GM23338 (cell line): ENCODE results near the gene HSPG2. TPM values are rescaled to one million over a fixed set of nuclear protein-coding genes. Genes with fewer than 3 reads are reported as not detected.

Experiments used
- ATAC-seq: fragments of 200-7000 bp; cut with Tn5 transposase; 3 replicates; pipeline ENCODE4 v1.9.1; 2020
- DNase-seq: peaks from one replicate; pipeline ENCODE4 v3.0.0-alpha.2; 2015; ENCODE audit warnings: low spot score
- H2AFZ ChIP-seq: fragments of 200-600 bp; sonication (generic); 2 replicates; pipeline ENCODE4 v1.8.0; 2016; ENCODE audit warnings: antibody characterized with exemption, mild to moderate bottlenecking, moderate library complexity
- H3F3A ChIP-seq: fragments of 200-600 bp; sonication (generic); replicated peaks from 2 replicates; pipeline ENCODE4 v1.8.0; 2017; ENCODE audit warnings: antibody characterized with exemption, mixed run types, low read depth
- H3K27ac ChIP-seq: fragments of 200-600 bp; sonication (generic); 2 replicates; pipeline ENCODE4 v1.6.1; 2016; ENCODE audit warnings: low read depth
- H3K27me3 ChIP-seq: fragments of 200-600 bp; sonication (generic); 2 replicates; pipeline ENCODE4 v1.8.0; 2016; ENCODE audit warnings: mild to moderate bottlenecking, mixed run types, moderate library complexity; ENCODE audit not compliant: insufficient read depth
- H3K36me3 ChIP-seq: fragments of 200-600 bp; sonication (generic); 2 replicates; pipeline ENCODE4 v1.8.0; 2016; ENCODE audit warnings: mild to moderate bottlenecking; ENCODE audit not compliant: insufficient read depth
- H3K4me1 ChIP-seq: fragments of 200-600 bp; sonication (generic); 2 replicates; pipeline ENCODE4 v1.8.0; 2016; ENCODE audit warnings: mild to moderate bottlenecking, moderate library complexity; ENCODE audit not compliant: insufficient read depth
- H3K4me2 ChIP-seq: fragments of 200-600 bp; sonication (generic); 2 replicates; pipeline ENCODE4 v1.7.1; 2017; ENCODE audit warnings: mixed run types
- H3K4me3 ChIP-seq: fragments of 200-600 bp; sonication (generic); 2 replicates; pipeline ENCODE4 v1.6.1; 2016; ENCODE audit warnings: mixed run types
- H3K79me2 ChIP-seq: fragments of 200-600 bp; sonication (generic); replicated peaks from 2 replicates; pipeline ENCODE4 v1.8.0; 2017; ENCODE audit warnings: mild to moderate bottlenecking; ENCODE audit not compliant: insufficient read depth
- H3K9me2 ChIP-seq: fragments of 200-600 bp; sonication (generic); 2 replicates; pipeline ENCODE4 v1.8.0; 2017; ENCODE audit not compliant: insufficient read depth
- H4K20me1 ChIP-seq: fragments of 200-600 bp; sonication (generic); replicated peaks from 2 replicates; pipeline ENCODE4 v1.8.0; 2017; ENCODE audit warnings: mild to moderate bottlenecking; ENCODE audit not compliant: insufficient read depth
- H3K27ac Mint-ChIP-seq: 2 replicates; pipeline ENCODE4 v1.8.0; 2020; ENCODE audit warnings: inconsistent platforms, mild to moderate bottlenecking, moderate library complexity, mixed read lengths
- H3K27me3 Mint-ChIP-seq: 3 replicates; pipeline ENCODE4 v1.8.0; 2022; ENCODE audit warnings: low read depth, mild to moderate bottlenecking, moderate library complexity, mixed read lengths, inconsistent platforms; ENCODE audit not compliant: insufficient read depth, poor library complexity
- H3K36me3 Mint-ChIP-seq: 3 replicates; pipeline ENCODE4 v1.8.0; 2021; ENCODE audit warnings: low read depth, mild to moderate bottlenecking, inconsistent platforms, moderate library complexity, mixed read lengths
- H3K4me1 Mint-ChIP-seq: 3 replicates; pipeline ENCODE4 v1.8.0; 2020; ENCODE audit warnings: mild to moderate bottlenecking, inconsistent platforms, mixed read lengths
- H3K4me3 Mint-ChIP-seq: 3 replicates; pipeline ENCODE4 v1.8.0; 2021; ENCODE audit warnings: moderate library complexity, mild to moderate bottlenecking, inconsistent platforms, mixed read lengths
- H3K9me3 Mint-ChIP-seq: 3 replicates; pipeline ENCODE4 v1.8.0; 2020; ENCODE audit warnings: moderate library complexity, mild to moderate bottlenecking, inconsistent platforms, mixed read lengths
- EZH2 ChIP-seq: fragments of 200-600 bp; sonication (generic); IDR thresholded peaks from one replicate; pipeline ENCODE4 v1.8.0; 2017; ENCODE audit warnings: antibody characterized with exemption, mild to moderate bottlenecking, low read depth; ENCODE audit not compliant: unreplicated experiment
- EZH2phosphoT487 ChIP-seq: fragments of 200-600 bp; sonication (generic); IDR thresholded peaks from one replicate; pipeline ENCODE4 v1.8.1; 2018; ENCODE audit warnings: antibody characterized with exemption; ENCODE audit not compliant: unreplicated experiment
- JUNB ChIP-seq: IDR thresholded peaks from one replicate; pipeline ENCODE4 v1.6.1; 2016; ENCODE audit warnings: antibody characterized with exemption; ENCODE audit not compliant: unreplicated experiment
- NANOG ChIP-seq: IDR thresholded peaks from 2 replicates; pipeline ENCODE4 v1.6.1; 2016; ENCODE audit warnings: antibody characterized with exemption, borderline replicate concordance
- POLR2AphosphoS5 ChIP-seq: IDR thresholded peaks from 2 replicates; pipeline ENCODE4 v1.6.1; 2016; ENCODE audit warnings: antibody characterized with exemption, low read depth
- STAT1 ChIP-seq: IDR thresholded peaks from one replicate; pipeline ENCODE4 v1.6.1; 2016; ENCODE audit warnings: antibody characterized with exemption; ENCODE audit not compliant: unreplicated experiment
- ZNF331 ChIP-seq: fragments of 250-450 bp; sonication (Bioruptor Pico); IDR thresholded peaks from 2 replicates; pipeline ENCODE4 v1.5.0; 2020; ENCODE audit warnings: low read depth, mild to moderate bottlenecking, moderate library complexity
- polyA plus RNA-seq: library from polyadenylated mRNA; unstranded; fragments of >200 nt; fragmentation: Nextera tagmentation; extraction: Ambion mirVana; gene quantifications from 2 replicates; pipeline ENCODE4 v1.2.1, GENCODE V29; 2016
- total RNA-seq: library from RNA; depleted of rRNA; stranded (reverse); fragments of >200 nt; shearing (Covaris generic); gene quantifications from 2 replicates; pipeline ENCODE4 v1.2.3, GENCODE V29; 2014
- TF ChIP-seq, protein P1 (sequence below): fragments of 250-450 bp; sonication (Bioruptor Pico); IDR thresholded peaks from 2 replicates; pipeline ENCODE4 v1.5.0; 2020; ENCODE audit warnings: mild to moderate bottlenecking, moderate library complexity
- TF ChIP-seq, protein P2 (sequence below): IDR thresholded peaks from one replicate; pipeline ENCODE4 v1.6.1; 2018; ENCODE audit warnings: antibody characterized with exemption; ENCODE audit not compliant: unreplicated experiment
- TF ChIP-seq, protein P3 (sequence below): IDR thresholded peaks from 2 replicates; pipeline ENCODE4 v1.6.1; 2016; ENCODE audit warnings: antibody characterized with exemption

The HSPG2 gene
- total and polyA plus RNA-seq, 2 experiments from 2014 or later = 14.9 to 70.8 TPM

DNA sequence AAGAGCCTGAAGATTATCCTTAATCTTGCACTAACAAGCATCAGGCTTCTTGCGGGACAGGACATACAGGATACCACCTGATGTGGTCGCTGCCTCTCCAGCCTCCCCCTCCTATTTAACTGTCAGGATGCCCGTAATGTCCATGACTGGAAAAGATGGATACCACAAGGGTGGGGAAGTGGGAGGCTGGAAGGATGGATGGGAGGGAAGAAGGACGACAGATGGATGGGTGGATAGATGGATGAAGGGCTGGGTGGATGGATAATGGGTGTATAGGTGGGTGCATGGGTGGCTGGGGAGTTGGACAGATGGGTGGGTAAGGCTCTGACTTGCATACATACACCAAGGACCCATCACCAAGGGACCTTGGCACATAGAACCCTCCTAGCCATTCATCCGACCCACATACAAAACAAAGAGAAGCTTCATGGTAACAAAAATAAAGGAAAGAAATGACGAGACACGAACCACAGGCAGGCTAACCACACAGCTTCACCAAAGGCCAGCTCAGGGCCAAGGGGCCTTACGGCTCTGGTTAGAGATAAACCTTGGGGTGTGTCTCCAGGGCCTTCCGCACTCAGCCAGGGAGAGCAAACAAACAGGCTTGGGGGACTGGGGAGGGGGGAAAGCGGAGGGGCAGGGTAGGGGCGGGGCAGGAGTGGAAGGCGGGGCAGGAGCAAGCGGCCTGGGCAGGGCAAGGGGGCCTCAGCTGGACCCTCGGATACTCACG lies 50.5 kb downstream of the HSPG2 start:
- peaks cover 14% of the 10 kb centered on the region for H3K27me3 Mint-ChIP-seq
- Histone ChIP-seq H3K36me3 (no peaks in the 10 kb centered on the region; the same call in 1 of the 2 replicates), H2AFZ (no peak overlapping the region), H3K79me2 (no peaks in the 10 kb centered on the region), H3K4me3 (no peak overlapping the region), H3K27ac (no peak overlapping the region), H3F3A (no peaks in the 10 kb centered on the region), H4K20me1 (no peaks in the 10 kb centered on the region; the same call in 1 of the 2 replicates), H3K4me2 (no peak overlapping the region), H3K27me3 (no peaks in the 10 kb centered on the region), H3K9me2 (no peaks in the 10 kb centered on the region), H3K4me1 (no peaks in the 10 kb centered on the region)
- TF ChIP-seq, protein P1, sequence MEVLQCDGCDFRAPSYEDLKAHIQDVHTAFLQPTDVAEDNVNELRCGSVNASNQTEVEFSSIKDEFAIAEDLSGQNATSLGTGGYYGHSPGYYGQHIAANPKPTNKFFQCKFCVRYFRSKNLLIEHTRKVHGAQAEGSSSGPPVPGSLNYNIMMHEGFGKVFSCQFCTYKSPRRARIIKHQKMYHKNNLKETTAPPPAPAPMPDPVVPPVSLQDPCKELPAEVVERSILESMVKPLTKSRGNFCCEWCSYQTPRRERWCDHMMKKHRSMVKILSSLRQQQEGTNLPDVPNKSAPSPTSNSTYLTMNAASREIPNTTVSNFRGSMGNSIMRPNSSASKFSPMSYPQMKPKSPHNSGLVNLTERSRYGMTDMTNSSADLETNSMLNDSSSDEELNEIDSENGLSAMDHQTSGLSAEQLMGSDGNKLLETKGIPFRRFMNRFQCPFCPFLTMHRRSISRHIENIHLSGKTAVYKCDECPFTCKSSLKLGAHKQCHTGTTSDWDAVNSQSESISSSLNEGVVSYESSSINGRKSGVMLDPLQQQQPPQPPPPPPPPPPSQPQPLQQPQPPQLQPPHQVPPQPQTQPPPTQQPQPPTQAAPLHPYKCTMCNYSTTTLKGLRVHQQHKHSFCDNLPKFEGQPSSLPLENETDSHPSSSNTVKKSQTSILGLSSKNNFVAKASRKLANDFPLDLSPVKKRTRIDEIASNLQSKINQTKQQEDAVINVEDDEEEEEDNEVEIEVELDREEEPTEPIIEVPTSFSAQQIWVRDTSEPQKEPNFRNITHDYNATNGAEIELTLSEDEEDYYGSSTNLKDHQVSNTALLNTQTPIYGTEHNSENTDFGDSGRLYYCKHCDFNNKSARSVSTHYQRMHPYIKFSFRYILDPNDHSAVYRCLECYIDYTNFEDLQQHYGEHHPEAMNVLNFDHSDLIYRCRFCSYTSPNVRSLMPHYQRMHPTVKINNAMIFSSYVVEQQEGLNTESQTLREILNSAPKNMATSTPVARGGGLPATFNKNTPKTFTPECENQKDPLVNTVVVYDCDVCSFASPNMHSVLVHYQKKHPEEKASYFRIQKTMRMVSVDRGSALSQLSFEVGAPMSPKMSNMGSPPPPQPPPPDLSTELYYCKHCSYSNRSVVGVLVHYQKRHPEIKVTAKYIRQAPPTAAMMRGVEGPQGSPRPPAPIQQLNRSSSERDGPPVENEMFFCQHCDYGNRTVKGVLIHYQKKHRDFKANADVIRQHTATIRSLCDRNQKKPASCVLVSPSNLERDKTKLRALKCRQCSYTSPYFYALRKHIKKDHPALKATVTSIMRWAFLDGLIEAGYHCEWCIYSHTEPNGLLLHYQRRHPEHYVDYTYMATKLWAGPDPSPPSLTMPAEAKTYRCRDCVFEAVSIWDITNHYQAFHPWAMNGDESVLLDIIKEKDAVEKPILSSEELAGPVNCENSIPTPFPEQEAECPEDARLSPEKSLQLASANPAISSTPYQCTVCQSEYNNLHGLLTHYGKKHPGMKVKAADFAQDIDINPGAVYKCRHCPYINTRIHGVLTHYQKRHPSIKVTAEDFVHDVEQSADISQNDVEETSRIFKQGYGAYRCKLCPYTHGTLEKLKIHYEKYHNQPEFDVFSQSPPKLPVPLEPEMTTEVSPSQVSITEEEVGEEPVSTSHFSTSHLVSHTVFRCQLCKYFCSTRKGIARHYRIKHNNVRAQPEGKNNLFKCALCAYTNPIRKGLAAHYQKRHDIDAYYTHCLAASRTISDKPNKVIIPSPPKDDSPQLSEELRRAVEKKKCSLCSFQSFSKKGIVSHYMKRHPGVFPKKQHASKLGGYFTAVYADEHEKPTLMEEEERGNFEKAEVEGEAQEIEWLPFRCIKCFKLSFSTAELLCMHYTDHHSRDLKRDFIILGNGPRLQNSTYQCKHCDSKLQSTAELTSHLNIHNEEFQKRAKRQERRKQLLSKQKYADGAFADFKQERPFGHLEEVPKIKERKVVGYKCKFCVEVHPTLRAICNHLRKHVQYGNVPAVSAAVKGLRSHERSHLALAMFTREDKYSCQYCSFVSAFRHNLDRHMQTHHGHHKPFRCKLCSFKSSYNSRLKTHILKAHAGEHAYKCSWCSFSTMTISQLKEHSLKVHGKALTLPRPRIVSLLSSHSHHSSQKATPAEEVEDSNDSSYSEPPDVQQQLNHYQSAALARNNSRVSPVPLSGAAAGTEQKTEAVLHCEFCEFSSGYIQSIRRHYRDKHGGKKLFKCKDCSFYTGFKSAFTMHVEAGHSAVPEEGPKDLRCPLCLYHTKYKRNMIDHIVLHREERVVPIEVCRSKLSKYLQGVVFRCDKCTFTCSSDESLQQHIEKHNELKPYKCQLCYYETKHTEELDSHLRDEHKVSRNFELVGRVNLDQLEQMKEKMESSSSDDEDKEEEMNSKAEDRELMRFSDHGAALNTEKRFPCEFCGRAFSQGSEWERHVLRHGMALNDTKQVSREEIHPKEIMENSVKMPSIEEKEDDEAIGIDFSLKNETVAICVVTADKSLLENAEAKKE = no peak
- TF ChIP-seq POLR2AphosphoS5 (no peak), NANOG (no peak), ZNF331 (CRISPR knock-in tag) (no peak), EZH2 (no peak), EZH2phosphoT487 (no peak), STAT1 (no peak), JUNB (no peak)
- TF ChIP-seq, protein P2, sequence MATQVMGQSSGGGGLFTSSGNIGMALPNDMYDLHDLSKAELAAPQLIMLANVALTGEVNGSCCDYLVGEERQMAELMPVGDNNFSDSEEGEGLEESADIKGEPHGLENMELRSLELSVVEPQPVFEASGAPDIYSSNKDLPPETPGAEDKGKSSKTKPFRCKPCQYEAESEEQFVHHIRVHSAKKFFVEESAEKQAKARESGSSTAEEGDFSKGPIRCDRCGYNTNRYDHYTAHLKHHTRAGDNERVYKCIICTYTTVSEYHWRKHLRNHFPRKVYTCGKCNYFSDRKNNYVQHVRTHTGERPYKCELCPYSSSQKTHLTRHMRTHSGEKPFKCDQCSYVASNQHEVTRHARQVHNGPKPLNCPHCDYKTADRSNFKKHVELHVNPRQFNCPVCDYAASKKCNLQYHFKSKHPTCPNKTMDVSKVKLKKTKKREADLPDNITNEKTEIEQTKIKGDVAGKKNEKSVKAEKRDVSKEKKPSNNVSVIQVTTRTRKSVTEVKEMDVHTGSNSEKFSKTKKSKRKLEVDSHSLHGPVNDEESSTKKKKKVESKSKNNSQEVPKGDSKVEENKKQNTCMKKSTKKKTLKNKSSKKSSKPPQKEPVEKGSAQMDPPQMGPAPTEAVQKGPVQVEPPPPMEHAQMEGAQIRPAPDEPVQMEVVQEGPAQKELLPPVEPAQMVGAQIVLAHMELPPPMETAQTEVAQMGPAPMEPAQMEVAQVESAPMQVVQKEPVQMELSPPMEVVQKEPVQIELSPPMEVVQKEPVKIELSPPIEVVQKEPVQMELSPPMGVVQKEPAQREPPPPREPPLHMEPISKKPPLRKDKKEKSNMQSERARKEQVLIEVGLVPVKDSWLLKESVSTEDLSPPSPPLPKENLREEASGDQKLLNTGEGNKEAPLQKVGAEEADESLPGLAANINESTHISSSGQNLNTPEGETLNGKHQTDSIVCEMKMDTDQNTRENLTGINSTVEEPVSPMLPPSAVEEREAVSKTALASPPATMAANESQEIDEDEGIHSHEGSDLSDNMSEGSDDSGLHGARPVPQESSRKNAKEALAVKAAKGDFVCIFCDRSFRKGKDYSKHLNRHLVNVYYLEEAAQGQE = no peak
- TF ChIP-seq, protein P3, sequence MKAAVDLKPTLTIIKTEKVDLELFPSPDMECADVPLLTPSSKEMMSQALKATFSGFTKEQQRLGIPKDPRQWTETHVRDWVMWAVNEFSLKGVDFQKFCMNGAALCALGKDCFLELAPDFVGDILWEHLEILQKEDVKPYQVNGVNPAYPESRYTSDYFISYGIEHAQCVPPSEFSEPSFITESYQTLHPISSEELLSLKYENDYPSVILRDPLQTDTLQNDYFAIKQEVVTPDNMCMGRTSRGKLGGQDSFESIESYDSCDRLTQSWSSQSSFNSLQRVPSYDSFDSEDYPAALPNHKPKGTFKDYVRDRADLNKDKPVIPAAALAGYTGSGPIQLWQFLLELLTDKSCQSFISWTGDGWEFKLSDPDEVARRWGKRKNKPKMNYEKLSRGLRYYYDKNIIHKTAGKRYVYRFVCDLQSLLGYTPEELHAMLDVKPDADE = no peak
- H3K9me3 Mint-ChIP-seq = no peaks in the 10 kb centered on the region; the same call in 2 of the 3 replicates
- ATAC-seq (no peak), DNase-seq (no peak)
- no peak overlapping the region for H3K4me3 Mint-ChIP-seq
- no peak overlapping the region for H3K27ac Mint-ChIP-seq
- no peaks in the 10 kb centered on the region; the same call in 2 of the 3 replicates for H3K4me1 Mint-ChIP-seq
- peaks cover 25% of the 10 kb centered on the region; the same call in 2 of the 3 replicates for H3K36me3 Mint-ChIP-seq
